NT2/D1 (cell line): ENCODE results near the gene CNPY1.

Source experiments
- DNase-seq: peaks from one replicate; pipeline ENCODE4 v3.0.0-alpha.2; 2011; ENCODE audit warnings: low read depth, low spot score
- H3K27me3 ChIP-seq: 2 replicates; pipeline ENCODE4 v1.6.0; 2011; ENCODE audit warnings: mild to moderate bottlenecking; ENCODE audit not compliant: insufficient read length, insufficient read depth
- H3K36me3 ChIP-seq: 2 replicates; pipeline ENCODE4 v1.6.1; 2011; ENCODE audit warnings: mild to moderate bottlenecking, low read length, mixed read lengths; ENCODE audit not compliant: insufficient read depth, insufficient read length
- H3K4me1 ChIP-seq: 2 replicates; pipeline ENCODE4 v1.5.1; 2011; ENCODE audit not compliant: insufficient read depth, insufficient read length
- H3K4me3 ChIP-seq: 2 replicates; pipeline ENCODE4 v1.5.1; 2011; ENCODE audit warnings: low read depth; ENCODE audit not compliant: insufficient read length
- H3K9ac ChIP-seq: 2 replicates; pipeline ENCODE4 v1.6.0; 2011; ENCODE audit warnings: low read depth; ENCODE audit not compliant: insufficient read length
- H3K9me3 ChIP-seq: 2 replicates; pipeline ENCODE4 v1.5.1; 2011; ENCODE audit warnings: mild to moderate bottlenecking, low read length; ENCODE audit not compliant: insufficient read depth
- SUZ12 ChIP-seq: IDR thresholded peaks from 2 replicates; pipeline ENCODE4 v1.6.1; 2011; ENCODE audit not compliant: insufficient read length, insufficient read depth; ENCODE audit errors: extremely low read depth
- YY1 ChIP-seq: IDR thresholded peaks from 2 replicates; pipeline ENCODE4 v1.6.1; 2011; ENCODE audit not compliant: insufficient read length, insufficient read depth
- ZNF274 ChIP-seq: IDR thresholded peaks from 2 replicates; pipeline ENCODE4 v1.6.1; 2011; ENCODE audit warnings: mild to moderate bottlenecking, low read depth, low read length

The CNPY1 gene

DNA sequence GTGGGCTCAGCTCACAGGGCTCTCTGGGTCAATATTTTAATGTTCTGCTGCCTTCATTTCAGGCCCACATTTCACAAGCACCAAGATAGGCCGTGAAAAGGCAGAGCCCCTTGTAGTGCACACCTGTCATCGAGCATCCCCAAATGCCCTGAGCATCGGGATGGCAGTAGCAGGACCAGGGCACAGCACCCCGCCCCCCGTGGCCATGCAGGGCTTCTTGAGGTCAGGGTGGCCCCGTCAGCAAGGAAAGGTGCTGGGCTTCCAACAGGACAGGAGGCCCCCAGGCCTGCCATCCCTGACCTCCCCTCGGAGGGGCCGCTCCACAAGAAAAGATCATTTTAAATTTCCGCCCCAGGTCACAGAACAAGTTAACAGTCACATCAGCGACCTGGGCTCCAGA lies 2.9 kb upstream of the CNPY1 start:
- DNase-seq, result no peak
- no peak for TF ChIP-seq SUZ12
- TF ChIP-seq YY1, result no peak
- TF ChIP-seq ZNF274, result no peak
- H3K9ac ChIP-seq, result no peak overlapping the region
- no peaks in the 10 kb centered on the region for H3K27me3 ChIP-seq
- no peaks in the 10 kb centered on the region for H3K36me3 ChIP-seq
- H3K4me3 ChIP-seq, result no peak overlapping the region
- H3K4me1 ChIP-seq, result no peaks in the 10 kb centered on the region
- H3K9me3 ChIP-seq, result no peaks in the 10 kb centered on the region

DNA sequence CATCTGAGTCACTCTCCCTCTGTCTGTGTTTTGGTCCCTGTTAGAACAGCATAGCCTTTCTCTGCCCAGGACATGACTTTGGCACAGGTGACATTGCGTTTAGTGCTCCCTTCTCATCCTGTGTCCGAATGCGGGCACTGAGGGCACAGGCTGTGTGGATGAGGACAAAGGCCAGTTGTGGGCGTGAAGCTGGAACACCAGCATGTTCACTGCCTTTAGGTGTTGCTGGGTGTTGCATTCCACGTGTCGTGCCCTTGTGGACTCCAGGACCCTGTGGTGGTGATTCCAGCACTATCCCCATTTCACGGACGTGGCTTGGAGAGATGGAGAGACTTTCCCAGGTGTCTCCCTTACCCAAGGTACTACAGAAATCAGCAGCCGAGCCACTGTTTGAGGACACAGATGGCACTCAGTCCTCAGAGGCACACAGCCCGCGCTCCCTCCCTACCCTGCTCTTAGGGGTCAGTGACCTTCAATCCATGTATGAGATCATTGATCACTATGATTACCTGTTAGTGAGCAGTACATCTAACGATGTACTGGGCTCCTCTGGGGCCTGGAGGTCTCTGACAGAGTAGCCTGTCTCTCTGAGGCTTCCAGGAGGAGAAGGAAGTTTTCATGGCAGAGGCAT lies 917 bp upstream of the CNPY1 start:
- no peaks in the 10 kb centered on the region for H3K9me3 ChIP-seq
- H3K27me3 ChIP-seq, result no peaks in the 10 kb centered on the region
- H3K4me1 ChIP-seq, result peaks cover 9% of the 10 kb centered on the region
- TF ChIP-seq SUZ12 (no peak), ZNF274 (no peak), YY1 (no peak)
- no peak overlapping the region for H3K4me3 ChIP-seq
- H3K36me3 ChIP-seq, result no peaks in the 10 kb centered on the region
- H3K9ac ChIP-seq, result no peak overlapping the region
- DNase-seq, result no peak

DNA sequence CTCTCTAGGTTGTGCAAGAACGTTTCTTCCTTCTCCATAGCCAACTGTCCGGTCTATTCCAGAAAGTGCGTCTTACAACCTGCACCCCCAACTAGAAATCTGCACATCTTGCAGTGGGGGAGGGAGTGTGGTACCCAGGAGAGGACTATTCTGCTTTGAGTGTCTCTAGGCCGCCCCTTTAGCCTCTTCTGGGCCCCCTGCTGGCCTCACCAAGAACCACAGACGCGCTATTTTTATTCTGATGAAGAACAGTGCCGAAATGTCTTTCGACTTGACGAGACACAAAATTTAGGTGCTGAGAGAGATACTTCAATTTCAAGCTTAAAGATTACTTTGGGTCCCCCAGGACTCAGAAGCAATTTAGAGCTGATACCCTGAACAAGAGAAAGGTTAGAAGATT lies 1.0 kb downstream of the CNPY1 start:
- no peaks in the 10 kb centered on the region for H3K27me3 ChIP-seq
- DNase-seq, result no peak
- H3K4me1 ChIP-seq, result peaks cover 10% of the 10 kb centered on the region
- no peaks in the 10 kb centered on the region for H3K9me3 ChIP-seq
- H3K36me3 ChIP-seq, result no peaks in the 10 kb centered on the region
- H3K4me3 ChIP-seq, result no peak overlapping the region
- H3K9ac ChIP-seq, result no peak overlapping the region
- TF ChIP-seq YY1, result no peak
- no peak for TF ChIP-seq ZNF274
- no peak for TF ChIP-seq SUZ12

DNA sequence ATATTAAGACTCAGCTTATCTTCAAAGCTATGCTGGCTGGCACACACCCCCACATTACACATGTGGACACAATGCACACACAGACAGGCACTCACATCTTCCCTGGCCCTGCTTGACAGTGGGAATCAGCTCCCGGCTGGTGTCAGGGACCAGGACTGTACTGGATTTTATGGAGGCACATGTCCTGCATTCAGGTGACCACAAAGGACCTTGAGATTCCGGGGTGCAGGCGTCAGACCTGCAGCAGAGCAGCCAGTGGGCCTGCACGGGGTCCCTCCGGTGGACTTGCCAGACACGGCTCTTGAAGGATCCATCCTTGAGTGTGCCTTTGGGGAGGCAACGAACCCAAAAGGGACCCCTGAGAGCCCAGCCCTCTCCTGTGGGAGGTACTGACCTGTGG lies 1.9 kb downstream of the CNPY1 start:
- no peaks in the 10 kb centered on the region for H3K36me3 ChIP-seq
- no peak overlapping the region for H3K4me3 ChIP-seq
- no peak for TF ChIP-seq ZNF274
- no peak for TF ChIP-seq SUZ12
- no peak for TF ChIP-seq YY1
- no peak overlapping the region for H3K9ac ChIP-seq
- peaks cover 10% of the 10 kb centered on the region for H3K4me1 ChIP-seq
- peaks cover 3% of the 10 kb centered on the region for H3K27me3 ChIP-seq
- DNase-seq, result no peak
- H3K9me3 ChIP-seq, result no peaks in the 10 kb centered on the region

DNA sequence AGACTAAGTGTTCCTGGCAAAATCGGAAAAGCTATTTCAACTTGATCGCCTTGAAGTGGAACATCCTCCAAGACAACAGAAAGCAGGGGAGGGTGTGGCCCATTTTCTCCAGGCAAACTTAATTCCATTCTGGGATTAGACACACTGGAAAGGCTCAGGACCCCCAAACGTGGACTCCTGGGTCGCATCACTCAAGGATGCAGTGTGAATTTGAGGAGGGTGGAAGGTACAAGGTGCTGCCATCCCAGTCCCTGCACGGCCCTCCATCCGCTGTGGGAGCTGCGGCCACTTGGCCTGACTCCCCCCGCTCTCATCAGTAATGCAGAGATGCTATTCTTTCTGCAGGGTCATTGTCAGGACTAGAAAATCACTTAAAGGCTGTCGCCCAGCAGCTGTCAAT lies 2.4 kb downstream of the CNPY1 start:
- Histone ChIP-seq H3K36me3 (no peaks in the 10 kb centered on the region), H3K9ac (no peak overlapping the region), H3K9me3 (no peaks in the 10 kb centered on the region), H3K4me1 (peaks cover 10% of the 10 kb centered on the region), H3K27me3 (peaks cover 4% of the 10 kb centered on the region), H3K4me3 (no peak overlapping the region)
- no peak for TF ChIP-seq SUZ12
- no peak for TF ChIP-seq ZNF274
- no peak for TF ChIP-seq YY1
- DNase-seq, result no peak

DNA sequence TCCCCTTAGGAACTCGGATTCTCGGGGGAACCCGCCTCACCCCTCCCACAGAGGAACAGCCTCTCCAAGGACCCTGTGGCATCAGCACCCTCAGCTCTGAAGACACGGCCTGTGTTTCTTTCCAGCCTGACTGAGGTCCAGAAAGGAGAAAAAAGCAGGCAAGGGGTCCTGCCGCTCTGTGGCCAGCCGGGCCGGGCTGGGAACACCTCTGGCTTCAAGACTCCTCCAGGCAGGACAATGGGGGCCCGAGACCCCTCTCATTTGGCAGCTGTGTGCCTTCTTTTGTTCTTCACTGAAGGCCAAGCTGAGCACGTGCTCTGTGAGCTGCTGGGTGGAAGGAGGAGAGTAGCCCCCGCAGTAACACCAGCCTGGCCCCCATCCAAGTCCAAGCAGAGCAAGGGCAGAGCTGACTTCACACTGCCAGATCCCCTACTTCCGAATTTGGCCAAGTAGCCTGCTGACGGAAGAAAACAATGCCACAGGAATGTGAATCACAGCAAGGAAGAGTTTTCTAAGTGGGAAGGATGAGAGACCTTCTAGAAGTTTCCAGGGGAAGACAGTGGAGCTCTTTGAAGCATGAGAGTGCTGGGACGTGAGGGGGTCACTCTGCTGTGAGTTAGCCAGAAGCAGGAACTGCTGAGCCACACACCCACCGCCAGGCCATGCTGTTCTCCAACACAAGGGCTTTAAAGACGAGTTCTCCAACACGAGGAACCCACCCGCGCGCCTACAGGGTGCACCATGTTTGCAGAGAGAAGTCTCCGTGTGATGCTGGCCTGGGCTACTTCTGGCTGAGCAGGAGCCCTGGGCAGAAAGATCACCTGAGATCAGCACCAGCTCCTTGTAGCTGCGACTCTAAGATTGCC lies 3.1 kb downstream of the CNPY1 start:
- no peak for DNase-seq

DNA sequence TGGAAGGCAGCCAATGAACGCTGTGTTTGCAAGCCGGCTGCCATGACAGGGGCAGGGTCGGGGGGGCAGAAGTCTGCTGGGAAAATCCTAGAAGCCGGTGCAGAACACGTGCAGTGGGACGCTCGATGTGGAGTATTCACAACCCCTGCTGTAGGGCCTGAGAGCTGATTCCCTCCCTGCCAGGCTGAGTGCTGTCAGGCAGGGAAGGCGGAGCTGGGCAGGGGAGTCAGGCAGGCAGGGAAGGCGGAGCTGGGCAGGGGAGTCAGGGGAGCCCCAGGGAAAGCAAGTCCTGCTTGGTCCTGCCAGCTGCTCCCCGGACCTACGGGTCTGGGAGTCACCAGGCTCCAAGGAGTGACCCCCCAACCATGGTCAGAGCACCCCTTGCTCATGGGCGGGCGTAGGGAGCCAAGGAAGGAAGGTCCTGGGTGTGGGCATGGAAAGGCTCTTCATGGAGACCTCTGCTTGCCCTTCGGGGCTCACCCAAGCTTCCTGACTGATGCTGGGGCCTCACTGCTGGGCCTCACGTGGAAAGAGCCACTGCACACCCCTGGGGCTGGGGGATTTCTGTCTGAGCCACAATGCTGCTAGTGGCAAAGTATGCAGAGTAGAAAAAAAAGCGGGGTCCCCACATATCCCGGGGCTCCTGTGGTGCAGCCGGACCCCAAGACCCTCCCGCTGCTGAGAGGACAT lies 4.2 kb downstream of the CNPY1 start:
- Histone ChIP-seq H3K9ac (no peak overlapping the region), H3K9me3 (no peaks in the 10 kb centered on the region), H3K4me3 (no peak overlapping the region), H3K36me3 (no peaks in the 10 kb centered on the region), H3K4me1 (peaks cover 10% of the 10 kb centered on the region), H3K27me3 (peaks cover 5% of the 10 kb centered on the region)
- DNase-seq, result no peak
- no peak for TF ChIP-seq SUZ12
- TF ChIP-seq ZNF274, result no peak
- TF ChIP-seq YY1, result no peak

More for the DNA sequence above, 3.1 kb downstream of the CNPY1 start:
- peaks cover 10% of the 10 kb centered on the region for H3K4me1 ChIP-seq
- no peak overlapping the region for H3K4me3 ChIP-seq
- no peak for TF ChIP-seq YY1
- no peak for TF ChIP-seq SUZ12
- no peak for TF ChIP-seq ZNF274
- H3K36me3 ChIP-seq, result no peaks in the 10 kb centered on the region
- H3K9me3 ChIP-seq, result no peaks in the 10 kb centered on the region
- H3K9ac ChIP-seq, result no peak overlapping the region
- peaks cover 4% of the 10 kb centered on the region for H3K27me3 ChIP-seq
